Trophoblast cell (in vitro differentiated cells and primary cell): ENCODE results near the gene TOMM70.
"Not testable (repeated sequence)": the region's sequence is repeated elsewhere in the genome, so short reads cannot be mapped to it uniquely, and the experiment has no call there.

ENCODE experiments used
- DNase-seq, 2 donors: peaks; one replicate each; pipeline ENCODE4 v3.0.0-alpha.2; 2016
- H2AFZ ChIP-seq: 2 replicates; pipeline ENCODE4 v1.6.1; 2013; ENCODE audit warnings: low read length, moderate library complexity, mild to moderate bottlenecking; ENCODE audit not compliant: insufficient read depth, poor library complexity
- H2AK5ac ChIP-seq: 2 replicates; pipeline ENCODE4 v1.6.1; 2013; ENCODE audit warnings: mild to moderate bottlenecking, low read length
- H2BK120ac ChIP-seq: 2 replicates; pipeline ENCODE4 v1.6.1; 2013; ENCODE audit warnings: low read length, mild to moderate bottlenecking, moderate library complexity; ENCODE audit not compliant: insufficient read depth, poor library complexity
- H2BK12ac ChIP-seq: 2 replicates; pipeline ENCODE4 v1.6.1; 2013; ENCODE audit warnings: mild to moderate bottlenecking, low read length, moderate library complexity
- H2BK5ac ChIP-seq: 2 replicates; pipeline ENCODE4 v1.6.1; 2013; ENCODE audit warnings: low read length, low read depth, moderate library complexity, mild to moderate bottlenecking; ENCODE audit not compliant: poor library complexity
- H3K14ac ChIP-seq: 2 replicates; pipeline ENCODE4 v1.6.1; 2013; ENCODE audit warnings: mild to moderate bottlenecking, low read length
- H3K18ac ChIP-seq: 2 replicates; pipeline ENCODE4 v1.6.1; 2013; ENCODE audit warnings: mild to moderate bottlenecking, low read length
- H3K23ac ChIP-seq: 2 replicates; pipeline ENCODE4 v1.6.1; 2013; ENCODE audit warnings: low read length
- H3K27ac ChIP-seq: 2 replicates; pipeline ENCODE4 v1.5.1; 2013; ENCODE audit warnings: low read depth, mild to moderate bottlenecking, inconsistent platforms, low read length, moderate library complexity
- H3K27me3 ChIP-seq: 2 replicates; pipeline ENCODE4 v1.6.1; 2013; ENCODE audit warnings: inconsistent platforms, mild to moderate bottlenecking, low read length, moderate library complexity; ENCODE audit not compliant: insufficient read depth
- H3K36me3 ChIP-seq, 2 experiments: 1 replicate in 1 of 2; 2 replicates in 1 of 2; pipeline ENCODE4 v1.6.1; 2013; ENCODE audit warnings: low read length in 2 of 2, mild to moderate bottlenecking in 2 of 2, moderate library complexity in 1 of 2; ENCODE audit not compliant: insufficient read depth in 2 of 2, control insufficient read depth in 1 of 2
- H3K4ac ChIP-seq: 2 replicates; pipeline ENCODE4 v1.6.1; 2013; ENCODE audit warnings: low read depth, mild to moderate bottlenecking, low read length, moderate library complexity
- H3K4me1 ChIP-seq, 2 experiments: 1 replicate in 1 of 2; 2 replicates in 1 of 2; pipeline ENCODE4 v1.6.1; 2013; ENCODE audit warnings: low read length in 2 of 2, mild to moderate bottlenecking in 2 of 2, moderate library complexity in 1 of 2; ENCODE audit not compliant: insufficient read depth in 2 of 2, control insufficient read depth in 1 of 2
- H3K4me2 ChIP-seq: 2 replicates; pipeline ENCODE4 v1.6.1; 2013; ENCODE audit warnings: inconsistent platforms, mild to moderate bottlenecking, low read length, moderate library complexity
- H3K4me3 ChIP-seq: 2 replicates; pipeline ENCODE4 v1.5.1; 2013; ENCODE audit warnings: mild to moderate bottlenecking, low read depth, low read length, inconsistent platforms
- H3K79me1 ChIP-seq: one replicate; pipeline ENCODE4 v1.6.1; 2013; ENCODE audit warnings: low read length
- H3K79me2 ChIP-seq: 2 replicates; pipeline ENCODE4 v1.6.1; 2013; ENCODE audit warnings: low read length, mild to moderate bottlenecking; ENCODE audit not compliant: control insufficient read depth, insufficient read depth, poor library complexity
- H3K9ac ChIP-seq: 2 replicates; pipeline ENCODE4 v1.6.1; 2013; ENCODE audit warnings: mild to moderate bottlenecking, low read length
- H3K9me3 ChIP-seq: 2 replicates; pipeline ENCODE4 v1.6.1; 2013; ENCODE audit warnings: low read depth, mild to moderate bottlenecking, control low read depth, inconsistent platforms, low read length; ENCODE audit not compliant: insufficient read depth
- H4K12ac ChIP-seq: 2 replicates; pipeline ENCODE4 v1.6.1; 2013; ENCODE audit warnings: low read depth, mild to moderate bottlenecking, low read length, moderate library complexity
- H4K8ac ChIP-seq: 2 replicates; pipeline ENCODE4 v1.6.1; 2013; ENCODE audit warnings: low read depth, mild to moderate bottlenecking, low read length, moderate library complexity
- H4K91ac ChIP-seq: one replicate; pipeline ENCODE4 v1.6.1; 2013; ENCODE audit warnings: low read depth, mild to moderate bottlenecking, low read length, moderate library complexity
- WGBS: extraction: QIAGEN DNeasy Blood & Tissue Kit; methylation state at CpG from one replicate; pipeline ENCODE4 v1.1.7; 2013; ENCODE audit warnings: missing lambda C conversion rate; ENCODE audit not compliant: insufficient read length, insufficient coverage; ENCODE audit errors: extremely low coverage; 5-methylcytosine and 5-hydroxymethylcytosine counted together

Gene TOMM70

GRCh38 chr3:100329800-100330489 lies 70.9 kb downstream of the TOMM70 start:
- no peak overlapping the region for H2BK5ac ChIP-seq
- no peak overlapping the region for H4K12ac ChIP-seq
- no peaks in the 10 kb centered on the region for H3K9me3 ChIP-seq
- no peak overlapping the region for H2BK120ac ChIP-seq
- no peak overlapping the region for H3K27ac ChIP-seq
- DNase-seq: no peak
- peaks cover under 1 to 3% of the 10 kb centered on the region in 2 experiments for H3K4me1 ChIP-seq
- peaks cover 0 to 2% of the 10 kb centered on the region in 2 experiments for H3K36me3 ChIP-seq
- H3K27me3 ChIP-seq: no peaks in the 10 kb centered on the region
- no peak overlapping the region for H4K8ac ChIP-seq
- H3K9ac ChIP-seq: no peak overlapping the region
- no peak overlapping the region for H3K23ac ChIP-seq
- WGBS: no CpG with 5 or more reads among the region's 4 CpGs
- H4K91ac ChIP-seq: no peak overlapping the region
- H3K4ac ChIP-seq: no peak overlapping the region
- H2AFZ ChIP-seq: no peak overlapping the region
- no peak overlapping the region for H3K14ac ChIP-seq
- H3K18ac ChIP-seq: no peak overlapping the region
- no peak overlapping the region for H3K4me2 ChIP-seq
- H3K4me3 ChIP-seq: no peak overlapping the region
- no peak overlapping the region for H2AK5ac ChIP-seq
- H3K79me1 ChIP-seq: peaks cover 7% of the 10 kb centered on the region
- H3K79me2 ChIP-seq: peaks cover 1% of the 10 kb centered on the region
- no peak overlapping the region for H2BK12ac ChIP-seq

- WGBS: no CpG with 5 or more reads among the region's 5 CpGs
- H3K14ac ChIP-seq, H2AFZ ChIP-seq, H4K12ac ChIP-seq, DNase-seq, H3K4me1 ChIP-seq, H2BK5ac ChIP-seq, H2BK120ac ChIP-seq, H4K8ac ChIP-seq, H4K91ac ChIP-seq, H3K36me3 ChIP-seq, H3K27ac ChIP-seq, H3K79me1 ChIP-seq, H3K79me2 ChIP-seq, H3K9ac ChIP-seq, H3K18ac ChIP-seq, H3K4ac ChIP-seq, H3K4me2 ChIP-seq, H3K4me3 ChIP-seq, H3K23ac ChIP-seq, H3K9me3 ChIP-seq, H2BK12ac ChIP-seq, H2AK5ac ChIP-seq, H3K27me3 ChIP-seq: not testable (repeated sequence)
These were observed 73.5 kb downstream of the TOMM70 start for GRCh38 chr3:100327377-100327776.

GRCh38 chr3:100325827-100326226 lies 75.1 kb downstream of the TOMM70 start:
- Histone ChIP-seq H2AK5ac (no peak overlapping the region), H3K14ac (no peak overlapping the region), H3K9me3 (no peaks in the 10 kb centered on the region), H3K79me2 (no peaks in the 10 kb centered on the region), H3K9ac (no peak overlapping the region), H3K18ac (no peak overlapping the region), H3K36me3 (peaks cover 0 to 2% of the 10 kb centered on the region in 2 experiments), H4K91ac (no peak overlapping the region), H3K27me3 (no peaks in the 10 kb centered on the region), H3K4me2 (no peak overlapping the region), H3K23ac (no peak overlapping the region), H2BK5ac (no peak overlapping the region), H2BK120ac (no peak overlapping the region), H4K8ac (no peak overlapping the region), H3K27ac (no peak overlapping the region), H3K4me1 (no peaks in the 10 kb centered on the region), H4K12ac (no peak overlapping the region), H3K4me3 (no peak overlapping the region), H3K79me1 (no peaks in the 10 kb centered on the region), H2BK12ac (no peak overlapping the region), H3K4ac (no peak overlapping the region), H2AFZ (no peak overlapping the region)
- no peak for DNase-seq

GRCh38 chr3:100324044-100324443 lies 76.8 kb downstream of the TOMM70 start:
- no peaks in the 10 kb centered on the region for H3K9me3 ChIP-seq
- no peak overlapping the region for H4K12ac ChIP-seq
- no peak overlapping the region for H3K4me3 ChIP-seq
- H2BK120ac ChIP-seq: no peak overlapping the region
- no peaks in the 10 kb centered on the region for H3K79me2 ChIP-seq
- no peak overlapping the region for H3K4me2 ChIP-seq
- H4K8ac ChIP-seq: no peak overlapping the region
- no peak overlapping the region for H2BK5ac ChIP-seq
- H3K79me1 ChIP-seq: no peaks in the 10 kb centered on the region
- no peak overlapping the region for H3K18ac ChIP-seq
- no peak overlapping the region for H3K27ac ChIP-seq
- H3K23ac ChIP-seq: no peak overlapping the region
- H3K4me1 ChIP-seq: no peaks in the 10 kb centered on the region
- no peak overlapping the region for H3K9ac ChIP-seq
- no peak overlapping the region for H3K4ac ChIP-seq
- H2BK12ac ChIP-seq: no peak overlapping the region
- H2AFZ ChIP-seq: no peak overlapping the region
- no peak overlapping the region for H4K91ac ChIP-seq
- no peak overlapping the region for H2AK5ac ChIP-seq
- H3K36me3 ChIP-seq: peaks cover 0 to 4% of the 10 kb centered on the region in 2 experiments
- H3K14ac ChIP-seq: no peak overlapping the region
- DNase-seq: no peak
- no peaks in the 10 kb centered on the region for H3K27me3 ChIP-seq
